ENCODE results near the gene MYH11. TPM values are rescaled to one million over a fixed set of nuclear protein-coding genes. Genes with fewer than 3 reads are reported as not detected.

Gene MYH11
- total and polyA plus RNA-seq, 2 of the 13 experiments (the other 11 are each of a cell fraction or from before 2014, with no cell fraction given) = not detected

DNA sequence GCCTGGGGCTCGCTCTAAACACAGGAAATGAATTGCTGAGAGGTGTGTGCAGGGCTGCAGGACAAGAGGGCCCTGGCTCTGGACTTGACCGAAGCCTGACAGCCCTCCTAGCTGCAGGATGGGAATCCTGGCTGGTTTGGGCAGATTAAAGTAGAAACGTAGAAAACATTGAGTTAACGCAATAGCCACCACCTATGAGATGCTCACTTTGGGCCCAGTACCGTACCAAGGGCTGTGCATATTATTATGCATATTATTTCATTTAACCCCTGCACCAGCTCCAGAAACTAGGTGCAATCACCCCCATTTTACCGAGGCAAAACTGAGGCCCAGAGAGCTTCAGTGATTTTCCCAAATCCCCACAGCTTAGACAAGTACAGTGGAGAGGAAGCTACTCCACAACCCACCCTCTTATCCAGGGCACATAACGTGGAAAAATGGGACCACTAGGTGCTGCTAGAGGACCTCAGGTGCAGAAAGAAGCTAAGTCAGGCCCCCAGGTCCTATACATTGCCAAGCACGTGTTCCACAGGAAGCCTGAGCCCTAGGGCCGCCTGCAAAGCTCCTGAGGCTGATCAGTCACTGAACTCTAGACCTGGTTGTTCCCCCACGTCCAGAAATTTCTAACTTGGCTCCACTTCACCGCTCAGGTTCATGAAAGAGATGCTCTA, 79.2 kb downstream of the MYH11 start (continued):
- TF ChIP-seq PAF1 (CRISPR knock-in tag; IDR thresholded peaks at IDR 0.05) (no peak), RAD51 (IDR thresholded peaks at IDR 0.05; ENCODE audit: borderline replicate concordance) (no peak), ZNF766 (CRISPR knock-in tag; IDR thresholded peaks at IDR 0.05; ENCODE audit: borderline replicate concordance) (peak; percentile 77; the same call in 1 of the 2 replicates), MTA1 (CRISPR knock-in tag; IDR thresholded peaks at IDR 0.05; ENCODE audit: borderline replicate concordance) (no peak), U2AF2 (IDR thresholded peaks at IDR 0.05; ENCODE audit: low read depth, low read length) (no peak), KLF13 (CRISPR knock-in tag; IDR thresholded peaks at IDR 0.05) (no peak), ZNF34 (CRISPR knock-in tag; IDR thresholded peaks at IDR 0.05; ENCODE audit: borderline replicate concordance) (no peak), RBM39 (IDR thresholded peaks at IDR 0.05; ENCODE audit: low read depth, low read length, poor library complexity, severe bottlenecking) (no peak), EZH2 (conservative IDR thresholded peaks at IDR 0.05; ENCODE audit: low read depth, low read length) (no peak), PTBP1 (IDR thresholded peaks at IDR 0.05; ENCODE audit: low read depth, low read length, poor library complexity, severe bottlenecking) (no peak), SOX6 (IDR thresholded peaks at IDR 0.05) (no peak), SOX6 (CRISPR knock-in tag; IDR thresholded peaks at IDR 0.05) (no peak; the same call in 1 of the 2 replicates), ZNF232 (CRISPR knock-in tag; IDR thresholded peaks at IDR 0.05; ENCODE audit: borderline replicate concordance) (peak; percentile 24; the same call in 1 of the 2 replicates), ATF7 (IDR thresholded peaks at IDR 0.05) (no peak), ATF7 (CRISPR knock-in tag; IDR thresholded peaks at IDR 0.05) (no peak), ZSCAN22 (CRISPR knock-in tag; IDR thresholded peaks at IDR 0.05) (no peak), ZNF777 (CRISPR knock-in tag; IDR thresholded peaks at IDR 0.05) (no peak), ZNF674 (CRISPR knock-in tag; IDR thresholded peaks at IDR 0.05; ENCODE audit: low read depth) (no peak), FOXM1 (CRISPR knock-in tag; IDR thresholded peaks at IDR 0.05) (no peak), ZSCAN9 (CRISPR knock-in tag; IDR thresholded peaks at IDR 0.05; ENCODE audit: borderline replicate concordance) (no peak), ATM (IDR thresholded peaks at IDR 0.05; ENCODE audit: borderline replicate concordance) (no peak), ZNF619 (CRISPR knock-in tag; IDR thresholded peaks at IDR 0.05) (no peak)
- TF ChIP-seq, protein P1, sequence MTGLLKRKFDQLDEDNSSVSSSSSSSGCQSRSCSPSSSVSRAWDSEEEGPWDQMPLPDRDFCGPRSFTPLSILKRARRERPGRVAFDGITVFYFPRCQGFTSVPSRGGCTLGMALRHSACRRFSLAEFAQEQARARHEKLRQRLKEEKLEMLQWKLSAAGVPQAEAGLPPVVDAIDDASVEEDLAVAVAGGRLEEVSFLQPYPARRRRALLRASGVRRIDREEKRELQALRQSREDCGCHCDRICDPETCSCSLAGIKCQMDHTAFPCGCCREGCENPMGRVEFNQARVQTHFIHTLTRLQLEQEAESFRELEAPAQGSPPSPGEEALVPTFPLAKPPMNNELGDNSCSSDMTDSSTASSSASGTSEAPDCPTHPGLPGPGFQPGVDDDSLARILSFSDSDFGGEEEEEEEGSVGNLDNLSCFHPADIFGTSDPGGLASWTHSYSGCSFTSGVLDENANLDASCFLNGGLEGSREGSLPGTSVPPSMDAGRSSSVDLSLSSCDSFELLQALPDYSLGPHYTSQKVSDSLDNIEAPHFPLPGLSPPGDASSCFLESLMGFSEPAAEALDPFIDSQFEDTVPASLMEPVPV (CRISPR knock-in tag; IDR thresholded peaks at IDR 0.05) = no peak
- TF ChIP-seq, protein P2, sequence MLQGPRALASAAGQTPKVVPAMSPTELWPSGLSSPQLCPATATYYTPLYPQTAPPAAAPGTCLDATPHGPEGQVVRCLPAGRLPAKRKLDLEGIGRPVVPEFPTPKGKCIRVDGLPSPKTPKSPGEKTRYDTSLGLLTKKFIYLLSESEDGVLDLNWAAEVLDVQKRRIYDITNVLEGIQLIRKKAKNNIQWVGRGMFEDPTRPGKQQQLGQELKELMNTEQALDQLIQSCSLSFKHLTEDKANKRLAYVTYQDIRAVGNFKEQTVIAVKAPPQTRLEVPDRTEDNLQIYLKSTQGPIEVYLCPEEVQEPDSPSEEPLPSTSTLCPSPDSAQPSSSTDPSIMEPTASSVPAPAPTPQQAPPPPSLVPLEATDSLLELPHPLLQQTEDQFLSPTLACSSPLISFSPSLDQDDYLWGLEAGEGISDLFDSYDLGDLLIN (CRISPR knock-in tag; IDR thresholded peaks at IDR 0.05; ENCODE audit: borderline replicate concordance) = peak; percentile 82; the same call in 1 of the 2 replicates
- TF ChIP-seq, protein P3, sequence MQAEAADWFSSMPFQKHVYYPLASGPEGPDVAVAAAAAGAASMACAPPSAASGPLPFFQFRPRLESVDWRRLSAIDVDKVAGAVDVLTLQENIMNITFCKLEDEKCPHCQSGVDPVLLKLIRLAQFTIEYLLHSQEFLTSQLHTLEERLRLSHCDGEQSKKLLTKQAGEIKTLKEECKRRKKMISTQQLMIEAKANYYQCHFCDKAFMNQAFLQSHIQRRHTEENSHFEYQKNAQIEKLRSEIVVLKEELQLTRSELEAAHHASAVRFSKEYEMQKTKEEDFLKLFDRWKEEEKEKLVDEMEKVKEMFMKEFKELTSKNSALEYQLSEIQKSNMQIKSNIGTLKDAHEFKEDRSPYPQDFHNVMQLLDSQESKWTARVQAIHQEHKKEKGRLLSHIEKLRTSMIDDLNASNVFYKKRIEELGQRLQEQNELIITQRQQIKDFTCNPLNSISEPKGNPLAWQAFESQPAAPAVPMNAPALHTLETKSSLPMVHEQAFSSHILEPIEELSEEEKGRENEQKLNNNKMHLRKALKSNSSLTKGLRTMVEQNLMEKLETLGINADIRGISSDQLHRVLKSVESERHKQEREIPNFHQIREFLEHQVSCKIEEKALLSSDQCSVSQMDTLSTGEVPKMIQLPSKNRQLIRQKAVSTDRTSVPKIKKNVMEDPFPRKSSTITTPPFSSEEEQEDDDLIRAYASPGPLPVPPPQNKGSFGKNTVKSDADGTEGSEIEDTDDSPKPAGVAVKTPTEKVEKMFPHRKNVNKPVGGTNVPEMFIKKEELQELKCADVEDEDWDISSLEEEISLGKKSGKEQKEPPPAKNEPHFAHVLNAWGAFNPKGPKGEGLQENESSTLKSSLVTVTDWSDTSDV (CRISPR knock-in tag; IDR thresholded peaks at IDR 0.05) = no peak
- TF ChIP-seq, protein P4, sequence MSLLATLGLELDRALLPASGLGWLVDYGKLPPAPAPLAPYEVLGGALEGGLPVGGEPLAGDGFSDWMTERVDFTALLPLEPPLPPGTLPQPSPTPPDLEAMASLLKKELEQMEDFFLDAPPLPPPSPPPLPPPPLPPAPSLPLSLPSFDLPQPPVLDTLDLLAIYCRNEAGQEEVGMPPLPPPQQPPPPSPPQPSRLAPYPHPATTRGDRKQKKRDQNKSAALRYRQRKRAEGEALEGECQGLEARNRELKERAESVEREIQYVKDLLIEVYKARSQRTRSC (CRISPR knock-in tag; IDR thresholded peaks at IDR 0.05; ENCODE audit: low read depth) = 0 out of 2 replicates have a peak, but pooled peaks have one; percentile 56

Measured in HepG2 (cell line).